ENCODE results near the gene SLC44A4. TPM values are rescaled to one million over a fixed set of nuclear protein-coding genes. Genes with fewer than 3 reads are reported as not detected.

The SLC44A4 gene
- total and polyA plus RNA-seq, 7 donors, result 0.03 to 0.24 (median 0.14) TPM; not detected in 2

GRCh38 chr6:31882344-31882743, 3.5 kb upstream of the SLC44A4 start:
- H3K27me3 ChIP-seq (ENCODE audit: insufficient read depth in 3 of 3, low read length in 2 of 3), result no peaks in the 10 kb centered on the region
- no peak for DNase-seq
- H3K36me3 ChIP-seq (ENCODE audit: insufficient read depth in 1 of 2, low read depth in 1 of 2), result peaks cover 2 to 76% of the 10 kb centered on the region in 2 donors
- 73 to 88% (median 73%) methylated on average over 5 to 6 of the region's 6 CpGs for WGBS, 3 donors
- H3K4me1 ChIP-seq, result no peaks in the 10 kb centered on the region
- no peak for TF ChIP-seq CTCF (IDR thresholded peaks at IDR 0.05)
- no peak overlapping the region for H3K4me3 ChIP-seq
- no peak overlapping the region for H3K27ac ChIP-seq
- intact Hi-C loops (cut with DNase I), result loop anchor here in 1 of 2 donors (10.0 kb wide), 1 partner anchor 198 kb away; the partner anchor contains the start of gene LY6G5C
- no peaks in the 10 kb centered on the region for H3K9me3 ChIP-seq
- ATAC-seq, result peak in 2 of 4 donors; percentile 49 to 55

- no peak for DNase-seq
- H3K9me3 ChIP-seq, result no peaks in the 10 kb centered on the region
- no peaks in the 10 kb centered on the region for H3K27me3 ChIP-seq (ENCODE audit: insufficient read depth in 3 of 3, low read length in 2 of 3)
- no peak overlapping the region for H3K27ac ChIP-seq
- no peaks in the 10 kb centered on the region for H3K4me1 ChIP-seq
- whole genome bisulfite sequencing, 3 donors, result 77 to 83% (median 81%) methylated on average over 9 of the region's 9 CpGs
- H3K36me3 ChIP-seq (ENCODE audit: insufficient read depth in 1 of 2, low read depth in 1 of 2), result peaks cover 2 to 65% of the 10 kb centered on the region in 2 donors
- ATAC-seq, result no peak
- no peak for TF ChIP-seq CTCF (IDR thresholded peaks at IDR 0.05)
- intact Hi-C loops (cut with DNase I), result loop anchor here in 1 of 2 donors (10.0 kb wide), 1 partner anchor 196 kb away; the partner anchor contains the start of gene LY6G5C
- H3K4me3 ChIP-seq, result no peak overlapping the region
Observed at GRCh38 chr6:31881136-31881859, 2.5 kb upstream of the SLC44A4 start.

GRCh38 chr6:31880616-31881015, 1.8 kb upstream of the SLC44A4 start:
- intact Hi-C loops (cut with DNase I), result loop anchor here in 1 of 2 donors (10.0 kb wide), 1 partner anchor 196 kb away; the partner anchor contains the start of gene LY6G5C
- H3K4me3 ChIP-seq, result no peak overlapping the region
- ATAC-seq (no peak), DNase-seq (no peak)
- H3K36me3 ChIP-seq (ENCODE audit: insufficient read depth in 1 of 2, low read depth in 1 of 2), result peaks cover 2 to 58% of the 10 kb centered on the region in 2 donors
- H3K27me3 ChIP-seq (ENCODE audit: insufficient read depth in 3 of 3, low read length in 2 of 3), result no peaks in the 10 kb centered on the region
- no peak overlapping the region for H3K27ac ChIP-seq
- no peaks in the 10 kb centered on the region for H3K4me1 ChIP-seq
- WGBS, 3 donors, result 79 to 86% (median 85%) methylated on average over 10 of the region's 10 CpGs
- no peaks in the 10 kb centered on the region for H3K9me3 ChIP-seq
- no peak for TF ChIP-seq CTCF (IDR thresholded peaks at IDR 0.05)

GRCh38 chr6:31879901-31880300, 1.1 kb upstream of the SLC44A4 start:
- Histone ChIP-seq H3K4me3 (no peak overlapping the region), H3K27ac (no peak overlapping the region), H3K9me3 (no peaks in the 10 kb centered on the region), H3K4me1 (no peaks in the 10 kb centered on the region), H3K36me3 (ENCODE audit: insufficient read depth in 1 of 2, low read depth in 1 of 2) (peaks cover 2 to 54% of the 10 kb centered on the region in 2 donors), H3K27me3 (ENCODE audit: insufficient read depth in 3 of 3, low read length in 2 of 3) (no peaks in the 10 kb centered on the region)
- no peak for TF ChIP-seq CTCF (IDR thresholded peaks at IDR 0.05)
- DNase-seq, result no peak
- intact Hi-C loops (cut with DNase I), result loop anchor here in 1 of 2 donors (10.0 kb wide), 1 partner anchor 195 kb away; the partner anchor contains the start of gene LY6G5C
- no peak for ATAC-seq
- WGBS, 3 donors, result 62 to 84% (median 68%) methylated on average over 10 of the region's 10 CpGs

Data from psoas muscle (tissue), 8 donors.